ENCODE measurements around the gene KCNK3. TPM values are rescaled to one million over a fixed set of nuclear protein-coding genes. Genes with fewer than 3 reads are reported as not detected.
"Not testable (repeated sequence)": the region's sequence is repeated elsewhere in the genome, so short reads cannot be mapped to it uniquely, and the experiment has no call there.

Gene KCNK3
- total RNA-seq, 1 experiment from 2014 or later = 0.09 TPM

DNA sequence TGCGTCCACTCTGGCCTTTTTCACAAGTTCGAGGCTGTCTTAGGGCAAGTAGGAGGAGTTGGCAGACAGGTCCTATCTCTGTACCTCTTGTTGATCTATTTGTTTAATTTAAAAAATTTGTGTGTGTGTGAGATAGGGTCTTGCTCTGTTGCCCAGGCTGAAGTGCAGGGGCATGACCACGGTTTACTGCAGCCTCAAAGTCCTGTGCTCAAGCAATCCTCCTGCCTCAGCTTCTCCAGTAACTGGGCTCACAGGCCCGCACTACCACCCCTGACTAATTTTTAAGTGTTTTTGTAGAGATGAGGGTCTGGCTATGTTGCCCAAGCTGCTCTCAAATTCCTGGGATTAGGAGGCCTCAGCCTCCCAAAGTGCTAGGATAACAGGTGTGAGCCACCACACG lies 67.3 kb downstream of the KCNK3 start:
- Histone ChIP-seq H3K79me1 (ENCODE audit: insufficient read depth, low read depth, low read length, poor library complexity, severe bottlenecking) (no peaks in the 10 kb centered on the region), H3K9ac (ENCODE audit: extremely low read depth, insufficient read length, low read length) (no peak overlapping the region), H4K20me1 (ENCODE audit: control insufficient read depth, insufficient read depth, insufficient read length) (no peaks in the 10 kb centered on the region), H4K8ac (replicated peaks; ENCODE audit: insufficient read length, low read depth, low read length) (no peak overlapping the region), H2AFZ (ENCODE audit: low read length) (no peak overlapping the region), H2BK20ac (ENCODE audit: low read depth, low read length, poor library complexity, severe bottlenecking) (no peak overlapping the region), H3K4me2 (ENCODE audit: insufficient read depth, insufficient read length, low read length) (no peak overlapping the region), H2BK120ac (ENCODE audit: low read depth, low read length, poor library complexity, severe bottlenecking) (no peak overlapping the region), H3K4ac (ENCODE audit: low read depth, low read length) (no peak overlapping the region), H3K23me2 (ENCODE audit: insufficient read length, low read depth, low read length, poor library complexity, severe bottlenecking) (peaks cover 4% of the 10 kb centered on the region), H2BK15ac (ENCODE audit: low read depth, low read length) (no peak overlapping the region), H3K18ac (ENCODE audit: insufficient read length, low read depth, low read length) (no peak overlapping the region), H3K79me2 (ENCODE audit: insufficient read depth, low read length) (no peaks in the 10 kb centered on the region), H3T11ph (ENCODE audit: low read length) (no peak overlapping the region), H3K4me1 (ENCODE audit: insufficient read depth, low read length) (peaks cover 11% of the 10 kb centered on the region), H2AK5ac (ENCODE audit: insufficient read length, low read length) (no peak overlapping the region), H3K9me3 (ENCODE audit: control insufficient read depth, low read depth, low read length) (no peaks in the 10 kb centered on the region), H4K91ac (ENCODE audit: insufficient read length, low read depth, low read length) (no peak overlapping the region), H3K27me3 (ENCODE audit: insufficient read depth, low read length) (no peaks in the 10 kb centered on the region; the same call in 1 of the 2 replicates), H3K23ac (ENCODE audit: insufficient read length, low read depth, low read length) (no peak overlapping the region), H3K27ac (ENCODE audit: insufficient read length, low read depth, low read length) (no peak overlapping the region), H4K5ac (ENCODE audit: insufficient read length, low read depth, low read length) (no peak overlapping the region), H2BK5ac (ENCODE audit: insufficient read length, low read length) (no peak overlapping the region), H2BK12ac (ENCODE audit: insufficient read length, low read depth, low read length) (no peak overlapping the region), H3K56ac (ENCODE audit: insufficient read length, low read depth, low read length) (no peak overlapping the region), H3K14ac (ENCODE audit: insufficient read depth, low read length) (no peak overlapping the region)
- H3K4me3 Mint-ChIP-seq = no peak overlapping the region
- peaks cover 36 to 38% of the 10 kb centered on the region in 2 experiments for H3K4me1 Mint-ChIP-seq
- H3K27ac Mint-ChIP-seq = no peak overlapping the region
- no peaks in the 10 kb centered on the region for H3K36me3 Mint-ChIP-seq (ENCODE audit: insufficient read depth in 1 of 3, low read depth in 3 of 3)
- DNase-seq = no peak
- no peaks in the 10 kb centered on the region; a peak in 1 of 5 replicates for H3K9me3 Mint-ChIP-seq
- TF ChIP-seq, protein P1, sequence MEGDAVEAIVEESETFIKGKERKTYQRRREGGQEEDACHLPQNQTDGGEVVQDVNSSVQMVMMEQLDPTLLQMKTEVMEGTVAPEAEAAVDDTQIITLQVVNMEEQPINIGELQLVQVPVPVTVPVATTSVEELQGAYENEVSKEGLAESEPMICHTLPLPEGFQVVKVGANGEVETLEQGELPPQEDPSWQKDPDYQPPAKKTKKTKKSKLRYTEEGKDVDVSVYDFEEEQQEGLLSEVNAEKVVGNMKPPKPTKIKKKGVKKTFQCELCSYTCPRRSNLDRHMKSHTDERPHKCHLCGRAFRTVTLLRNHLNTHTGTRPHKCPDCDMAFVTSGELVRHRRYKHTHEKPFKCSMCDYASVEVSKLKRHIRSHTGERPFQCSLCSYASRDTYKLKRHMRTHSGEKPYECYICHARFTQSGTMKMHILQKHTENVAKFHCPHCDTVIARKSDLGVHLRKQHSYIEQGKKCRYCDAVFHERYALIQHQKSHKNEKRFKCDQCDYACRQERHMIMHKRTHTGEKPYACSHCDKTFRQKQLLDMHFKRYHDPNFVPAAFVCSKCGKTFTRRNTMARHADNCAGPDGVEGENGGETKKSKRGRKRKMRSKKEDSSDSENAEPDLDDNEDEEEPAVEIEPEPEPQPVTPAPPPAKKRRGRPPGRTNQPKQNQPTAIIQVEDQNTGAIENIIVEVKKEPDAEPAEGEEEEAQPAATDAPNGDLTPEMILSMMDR (conservative IDR thresholded peaks at IDR 0.05) = no peak
- no CpG with 5 or more reads among the region's 5 CpGs for WGBS (ENCODE audit: extremely low coverage, insufficient read length, low lambda C conversion rate)
- H3K27me3 Mint-ChIP-seq (ENCODE audit: low read depth) = peaks cover 16% of the 10 kb centered on the region

DNA sequence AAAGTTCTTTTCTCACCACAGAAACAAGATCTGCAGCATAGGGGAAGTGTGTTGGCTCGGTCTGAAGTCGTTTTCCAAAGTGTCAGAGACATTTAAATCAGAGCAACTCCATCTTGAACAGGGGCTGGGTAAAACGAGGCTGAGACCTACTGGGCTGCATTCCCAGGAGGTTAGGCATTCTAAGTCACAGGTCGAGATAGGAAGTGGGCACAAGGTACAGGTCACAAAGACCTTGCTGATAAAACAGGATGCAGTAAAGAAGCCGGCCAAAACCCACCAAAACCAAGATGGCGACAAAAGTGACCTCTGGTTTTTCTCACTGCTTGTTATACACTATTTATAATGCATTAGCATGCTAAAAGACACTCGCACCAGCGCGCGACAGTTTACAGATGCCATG lies 68.5 kb downstream of the KCNK3 start:
- H3K14ac ChIP-seq (ENCODE audit: insufficient read depth, low read length); H4K8ac ChIP-seq (replicated peaks; ENCODE audit: insufficient read length, low read depth, low read length); H3T11ph ChIP-seq (ENCODE audit: low read length); H2BK15ac ChIP-seq (ENCODE audit: low read depth, low read length); H3K23me2 ChIP-seq (ENCODE audit: insufficient read length, low read depth, low read length, poor library complexity, severe bottlenecking); H3K79me1 ChIP-seq (ENCODE audit: insufficient read depth, low read depth, low read length, poor library complexity, severe bottlenecking); H3K9ac ChIP-seq (ENCODE audit: extremely low read depth, insufficient read length, low read length); H3K4ac ChIP-seq (ENCODE audit: low read depth, low read length); H3K4me1 ChIP-seq (ENCODE audit: insufficient read depth, low read length); H4K91ac ChIP-seq (ENCODE audit: insufficient read length, low read depth, low read length); H4K20me1 ChIP-seq (ENCODE audit: control insufficient read depth, insufficient read depth, insufficient read length); H4K5ac ChIP-seq (ENCODE audit: insufficient read length, low read depth, low read length); H3K4me3 Mint-ChIP-seq; H3K56ac ChIP-seq (ENCODE audit: insufficient read length, low read depth, low read length); H3K27me3 ChIP-seq (ENCODE audit: insufficient read depth, low read length); H2AFZ ChIP-seq (ENCODE audit: low read length); H3K27ac ChIP-seq (ENCODE audit: insufficient read length, low read depth, low read length); DNase-seq; H3K4me2 ChIP-seq (ENCODE audit: insufficient read depth, insufficient read length, low read length); H2AK5ac ChIP-seq (ENCODE audit: insufficient read length, low read length); H3K9me3 Mint-ChIP-seq; H3K27ac Mint-ChIP-seq; H2BK120ac ChIP-seq (ENCODE audit: low read depth, low read length, poor library complexity, severe bottlenecking); H3K79me2 ChIP-seq (ENCODE audit: insufficient read depth, low read length); H3K18ac ChIP-seq (ENCODE audit: insufficient read length, low read depth, low read length); H2BK12ac ChIP-seq (ENCODE audit: insufficient read length, low read depth, low read length); H3K9me3 ChIP-seq (ENCODE audit: control insufficient read depth, low read depth, low read length); H2BK20ac ChIP-seq (ENCODE audit: low read depth, low read length, poor library complexity, severe bottlenecking); H2BK5ac ChIP-seq (ENCODE audit: insufficient read length, low read length); H3K23ac ChIP-seq (ENCODE audit: insufficient read length, low read depth, low read length); H3K36me3 Mint-ChIP-seq (ENCODE audit: insufficient read depth in 1 of 3, low read depth in 3 of 3): not testable (repeated sequence)
- H3K4me1 Mint-ChIP-seq = peaks cover 30% of the 10 kb centered on the region in 2 experiments
- peaks cover 16% of the 10 kb centered on the region for H3K27me3 Mint-ChIP-seq (ENCODE audit: low read depth)
- WGBS (ENCODE audit: extremely low coverage, insufficient read length, low lambda C conversion rate) = no CpG with 5 or more reads among the region's 10 CpGs

All from H9 (cell line).